Activated T-cell treated with anti-CD3 and anti-CD28 coated beads, Interleukin-2, amount 50 U/mL, for 4 hours (primary cell): ENCODE measurements around the gene SLC17A1. TPM values are rescaled to one million over a fixed set of nuclear protein-coding genes. Genes with fewer than 3 reads are reported as not detected.

ENCODE experiments used
- ATAC-seq, 2 donors: fragments of 200-7000 bp; cut with Tn5 transposase; one replicate each; pipeline ENCODE4 v1.10.0; 2021
- DNase-seq: peaks from one replicate; pipeline ENCODE4 v3.0.0-alpha.2; 2020
- H3K27me3 Mint-ChIP-seq: one replicate; pipeline ENCODE4 v1.8.0; 2021; ENCODE audit warnings: low read depth, mixed read lengths
- H3K36me3 Mint-ChIP-seq: one replicate; pipeline ENCODE4 v1.8.0; 2022; ENCODE audit warnings: mixed read lengths; ENCODE audit not compliant: insufficient read depth
- H3K4me1 Mint-ChIP-seq: one replicate; pipeline ENCODE4 v1.8.0; 2021; ENCODE audit warnings: low read depth, mixed read lengths
- H3K4me3 Mint-ChIP-seq: one replicate; pipeline ENCODE4 v1.8.0; 2021; ENCODE audit warnings: mild to moderate bottlenecking, moderate library complexity, mixed read lengths
- H3K9me3 Mint-ChIP-seq: one replicate; pipeline ENCODE4 v1.8.0; 2021; ENCODE audit warnings: mixed read lengths
- total RNA-seq, 3 donors: library from RNA; stranded (reverse); gene quantifications; one replicate each; pipeline ENCODE4 v1.2.1, GENCODE V29; 2021

SLC17A1 gene
- total RNA-seq, 3 donors from 2014 or later: not detected

DNA sequence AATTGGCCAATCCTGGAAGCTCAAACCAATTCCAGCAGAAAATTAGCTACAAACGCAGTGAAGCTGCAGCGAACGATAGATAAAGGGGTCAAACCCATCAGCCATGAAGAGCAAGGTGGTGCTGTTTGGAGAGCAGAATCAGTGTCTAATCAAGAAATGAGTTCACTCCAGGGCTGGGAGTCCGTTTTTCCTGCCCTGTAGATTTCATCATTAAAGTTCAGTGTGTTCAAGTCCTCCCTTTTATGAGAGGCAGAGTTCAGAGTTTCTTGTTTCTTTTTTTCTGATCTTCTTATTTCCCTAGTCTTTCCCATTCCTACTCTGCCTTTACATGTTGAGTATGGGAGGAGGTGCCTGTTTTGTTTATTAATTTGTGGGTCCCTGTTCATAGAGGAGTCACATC lies 30.4 kb downstream of the SLC17A1 start:
- Mint-ChIP-seq H3K4me3 (no peak overlapping the region), H3K27me3 (peaks cover 13% of the 10 kb centered on the region), H3K4me1 (no peaks in the 10 kb centered on the region), H3K9me3 (no peaks in the 10 kb centered on the region), H3K36me3 (no peaks in the 10 kb centered on the region)
- DNase-seq (no peak), ATAC-seq (no peak)

DNA sequence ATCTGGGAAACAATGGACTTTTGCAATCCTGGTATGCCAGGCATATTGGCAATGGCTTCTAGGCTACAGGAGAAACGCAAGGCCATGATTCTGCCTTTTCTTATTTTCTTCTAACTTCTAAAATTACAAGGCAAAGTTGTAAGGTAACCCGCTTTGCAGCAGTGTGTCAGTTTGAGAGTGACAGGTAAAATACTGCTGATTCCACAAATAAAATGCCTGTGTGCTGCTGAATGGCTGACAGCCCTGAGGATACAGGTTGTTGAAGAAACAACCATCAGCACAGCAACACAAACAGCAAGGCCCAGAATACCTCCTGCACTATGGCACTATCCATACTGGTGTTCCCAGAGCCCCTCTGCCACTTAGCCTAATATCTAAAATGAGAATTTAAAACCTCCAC lies 37.1 kb downstream of the SLC17A1 start:
- DNase-seq (no peak), ATAC-seq (no peak)
- Mint-ChIP-seq H3K4me3 (no peak overlapping the region), H3K27me3 (no peaks in the 10 kb centered on the region), H3K9me3 (no peaks in the 10 kb centered on the region), H3K4me1 (no peaks in the 10 kb centered on the region), H3K36me3 (no peaks in the 10 kb centered on the region)

DNA sequence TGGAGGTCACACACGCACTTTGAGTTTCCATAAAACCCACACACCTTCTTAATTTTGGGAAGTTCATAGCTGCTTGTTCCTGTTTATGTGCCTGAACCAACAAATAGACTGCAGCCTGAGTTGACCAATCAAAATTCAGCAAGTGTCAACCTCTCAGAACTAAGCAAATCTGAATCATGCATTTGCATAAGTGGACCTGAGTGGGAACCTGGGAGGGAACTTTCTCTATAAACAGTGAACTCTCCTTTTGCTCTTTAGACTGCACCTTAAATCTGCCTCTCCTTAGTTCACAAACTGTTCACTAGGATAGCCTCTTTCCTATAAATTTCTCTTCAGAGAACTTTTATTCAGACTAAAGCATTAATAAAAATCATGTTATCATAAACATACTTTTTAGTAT lies 37.9 kb downstream of the SLC17A1 start:
- no peaks in the 10 kb centered on the region for H3K4me1 Mint-ChIP-seq
- no peak for DNase-seq
- no peak overlapping the region for H3K4me3 Mint-ChIP-seq
- H3K9me3 Mint-ChIP-seq: no peaks in the 10 kb centered on the region
- H3K36me3 Mint-ChIP-seq: no peaks in the 10 kb centered on the region
- ATAC-seq: no peak
- H3K27me3 Mint-ChIP-seq: no peaks in the 10 kb centered on the region

DNA sequence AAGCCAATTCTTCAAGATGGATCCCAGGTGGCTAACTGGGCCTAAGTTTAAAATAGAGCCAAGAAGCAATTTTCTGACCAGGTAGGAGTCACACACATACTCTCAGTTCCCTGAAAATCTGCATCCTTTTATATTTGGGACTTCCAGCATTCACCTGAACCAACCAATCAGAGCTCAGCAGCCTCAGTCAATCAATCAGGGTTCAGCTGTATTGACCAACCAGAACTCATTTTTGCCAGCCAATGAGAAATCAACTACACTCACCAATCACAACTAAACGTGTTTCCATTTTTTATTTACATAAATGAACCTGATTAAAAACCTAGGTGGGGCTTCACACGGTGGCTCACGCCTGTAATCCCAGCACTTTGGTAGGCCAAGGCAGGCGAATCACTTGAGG lies 39.8 kb downstream of the SLC17A1 start:
- H3K4me3 Mint-ChIP-seq: no peak overlapping the region
- ATAC-seq: no peak
- H3K27me3 Mint-ChIP-seq: no peaks in the 10 kb centered on the region
- H3K4me1 Mint-ChIP-seq: no peaks in the 10 kb centered on the region
- H3K9me3 Mint-ChIP-seq: no peaks in the 10 kb centered on the region
- no peak for DNase-seq
- H3K36me3 Mint-ChIP-seq: no peaks in the 10 kb centered on the region

DNA sequence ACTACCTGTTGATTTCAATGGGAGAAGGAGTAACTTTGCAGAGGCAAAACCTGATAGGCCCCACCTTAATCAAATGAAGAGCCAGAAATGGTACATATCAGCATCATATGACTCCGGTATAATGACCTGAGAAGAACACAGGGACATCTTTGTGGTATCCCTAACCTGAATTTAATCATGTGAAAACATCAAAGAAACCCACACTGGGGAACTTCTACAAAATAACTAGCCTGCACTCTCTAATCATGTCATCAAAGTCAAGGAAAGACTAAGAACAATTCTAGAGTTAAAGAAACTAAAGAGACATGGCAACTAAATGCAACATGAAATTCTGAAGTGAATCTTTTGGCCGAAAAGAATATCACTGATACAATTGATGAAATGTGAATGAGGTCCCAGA lies 42.4 kb downstream of the SLC17A1 start:
- ATAC-seq: no peak
- Mint-ChIP-seq H3K4me1 (no peaks in the 10 kb centered on the region), H3K4me3 (no peak overlapping the region), H3K36me3 (no peaks in the 10 kb centered on the region), H3K27me3 (peaks cover under 1% of the 10 kb centered on the region), H3K9me3 (no peaks in the 10 kb centered on the region)
- DNase-seq: no peak

DNA sequence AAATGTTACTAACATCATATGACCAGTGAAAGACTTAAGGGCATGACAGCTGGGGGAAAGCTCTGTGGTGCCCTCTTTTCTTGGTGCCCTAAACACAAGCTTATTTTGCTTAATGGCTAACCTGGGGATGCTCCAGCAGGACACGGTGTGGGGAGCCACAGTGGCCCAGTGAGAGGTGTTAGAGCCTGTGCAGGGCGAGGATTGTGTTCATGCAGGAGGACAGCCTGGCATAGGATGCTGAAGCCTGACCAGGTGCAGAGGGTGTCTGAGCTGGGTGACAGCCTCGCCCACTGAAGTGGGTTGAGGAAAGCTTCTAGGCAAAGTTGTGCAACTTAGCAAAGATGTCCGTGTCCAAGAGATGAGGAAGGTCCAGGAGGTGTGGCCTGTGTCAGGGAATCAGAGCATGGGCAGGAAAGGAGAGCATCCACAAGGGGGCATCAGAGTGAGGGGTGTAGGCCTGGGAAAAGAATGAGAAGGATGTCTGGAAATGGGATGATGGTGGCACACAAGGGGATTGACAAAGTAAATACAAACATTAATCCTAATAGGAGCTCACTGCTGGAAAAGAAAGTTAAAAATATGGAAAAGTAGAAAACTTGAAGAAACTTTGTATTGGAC lies 43.4 kb downstream of the SLC17A1 start:
- ATAC-seq (peak; percentile 46 to 50), DNase-seq (peak; percentile 17)
- H3K27me3 Mint-ChIP-seq: peaks cover 5% of the 10 kb centered on the region
- H3K9me3 Mint-ChIP-seq: no peaks in the 10 kb centered on the region
- H3K36me3 Mint-ChIP-seq: no peaks in the 10 kb centered on the region
- no peak overlapping the region for H3K4me3 Mint-ChIP-seq
- H3K4me1 Mint-ChIP-seq: no peaks in the 10 kb centered on the region

DNA sequence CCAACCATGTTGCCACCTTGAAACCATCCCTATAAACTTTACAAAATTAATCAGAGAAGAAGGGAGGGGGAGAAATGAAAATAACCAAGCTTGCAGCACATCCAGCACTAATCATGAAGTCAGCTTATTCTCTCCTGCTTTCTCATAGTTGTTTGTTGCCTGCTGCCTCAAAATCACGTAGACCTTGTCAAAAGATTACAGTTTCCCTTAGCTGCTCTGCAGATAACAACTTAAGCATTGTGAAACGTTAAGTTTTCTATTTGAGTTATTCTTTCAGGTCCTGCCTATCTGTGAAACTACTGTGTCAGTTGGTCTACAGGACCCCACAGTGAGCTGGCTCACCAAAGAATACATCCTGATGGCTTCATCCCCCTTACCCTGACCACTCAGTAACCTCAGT lies 44.4 kb downstream of the SLC17A1 start:
- no peaks in the 10 kb centered on the region for H3K4me1 Mint-ChIP-seq
- peaks cover 5% of the 10 kb centered on the region for H3K27me3 Mint-ChIP-seq
- H3K9me3 Mint-ChIP-seq: no peaks in the 10 kb centered on the region
- ATAC-seq (no peak), DNase-seq (no peak)
- H3K36me3 Mint-ChIP-seq: no peaks in the 10 kb centered on the region
- no peak overlapping the region for H3K4me3 Mint-ChIP-seq

DNA sequence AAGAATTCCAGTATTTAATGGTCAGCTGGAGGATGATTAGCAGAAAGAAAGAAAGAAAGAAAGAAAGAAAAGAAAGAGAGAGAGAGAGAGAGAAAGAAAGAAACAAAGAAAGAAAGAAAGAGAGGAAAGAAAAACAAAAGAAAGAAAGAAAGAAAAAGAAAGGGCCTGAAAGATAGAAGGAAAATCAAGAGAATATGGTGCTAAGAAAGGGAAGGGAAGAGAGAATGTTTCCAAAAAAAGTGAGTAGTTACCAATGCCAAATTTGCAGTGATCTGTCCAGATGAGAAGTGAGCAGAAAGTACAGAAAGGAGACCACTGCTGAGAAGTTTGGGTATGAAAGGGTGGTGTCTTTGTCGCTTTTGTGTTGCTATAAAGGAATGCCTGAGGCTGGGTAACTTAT lies 50.7 kb downstream of the SLC17A1 start:
- Mint-ChIP-seq H3K9me3 (no peaks in the 10 kb centered on the region), H3K4me3 (no peak overlapping the region), H3K36me3 (no peaks in the 10 kb centered on the region), H3K27me3 (peaks cover 8% of the 10 kb centered on the region), H3K4me1 (peaks cover 4% of the 10 kb centered on the region)
- no peak for ATAC-seq
- DNase-seq: no peak

DNA sequence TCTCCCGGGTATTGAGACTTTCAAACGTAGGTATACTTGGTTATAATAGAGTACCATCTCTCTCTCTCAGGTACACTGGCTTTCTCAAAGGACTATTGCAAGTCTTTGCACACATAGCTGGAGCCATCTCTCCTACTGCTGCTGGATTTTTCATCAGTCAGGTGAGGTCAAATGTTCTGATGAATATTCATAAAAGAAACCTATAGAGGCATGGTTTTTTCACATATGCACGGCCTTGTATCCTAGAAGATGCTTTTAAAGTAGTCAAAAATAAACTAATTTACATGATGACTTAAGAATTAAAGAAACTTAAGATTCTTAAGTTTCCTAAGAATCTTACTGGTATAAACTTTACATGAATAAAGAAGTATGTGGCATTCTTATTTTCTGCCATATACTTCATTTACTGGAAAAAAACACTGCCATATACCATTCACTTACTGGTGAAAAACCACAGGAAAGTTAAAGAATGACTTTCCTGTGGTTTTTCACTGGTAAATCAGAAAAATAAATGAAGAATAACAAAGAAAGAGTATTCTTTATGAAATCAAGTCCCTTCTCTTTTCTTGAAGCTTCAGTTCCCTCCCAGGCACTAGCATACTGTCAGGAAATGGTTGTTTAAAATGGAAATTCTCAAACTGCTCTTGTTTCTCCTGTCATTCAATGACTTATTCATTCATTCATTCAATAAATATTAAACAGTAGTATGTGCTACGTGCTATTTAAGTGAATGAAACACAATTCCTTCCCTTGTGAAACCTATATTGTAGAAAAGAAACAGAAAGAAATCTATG lies 53.8 kb downstream of the SLC17A1 start:
- DNase-seq (no peak), ATAC-seq (peak; percentile 37 to 54)
- Mint-ChIP-seq H3K4me3 (no peak overlapping the region), H3K36me3 (no peaks in the 10 kb centered on the region), H3K27me3 (peaks cover 5% of the 10 kb centered on the region), H3K9me3 (no peaks in the 10 kb centered on the region), H3K4me1 (peaks cover 4% of the 10 kb centered on the region)

DNA sequence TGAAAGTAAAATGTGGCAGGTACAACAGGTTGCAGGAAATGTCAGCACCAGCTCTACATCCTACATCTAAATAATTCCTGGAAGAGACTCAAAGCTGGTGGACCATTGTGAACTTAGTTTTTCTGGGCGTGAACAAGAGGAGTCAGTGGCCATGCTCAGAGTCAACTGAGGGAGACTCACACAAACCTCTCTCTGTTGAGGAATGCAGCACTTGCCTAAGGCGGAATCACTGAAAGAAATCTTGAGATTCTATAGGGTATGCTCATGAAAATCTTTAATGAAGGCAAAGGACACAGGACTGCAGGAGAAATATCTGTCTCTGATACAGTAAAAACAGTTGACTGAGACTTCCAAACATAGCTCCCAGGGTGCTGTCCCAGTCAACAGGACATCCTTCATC lies 54.8 kb downstream of the SLC17A1 start:
- Mint-ChIP-seq H3K36me3 (no peaks in the 10 kb centered on the region), H3K9me3 (no peaks in the 10 kb centered on the region), H3K4me1 (peaks cover 4% of the 10 kb centered on the region), H3K4me3 (no peak overlapping the region), H3K27me3 (peaks cover 5% of the 10 kb centered on the region)
- ATAC-seq (no peak), DNase-seq (no peak)

DNA sequence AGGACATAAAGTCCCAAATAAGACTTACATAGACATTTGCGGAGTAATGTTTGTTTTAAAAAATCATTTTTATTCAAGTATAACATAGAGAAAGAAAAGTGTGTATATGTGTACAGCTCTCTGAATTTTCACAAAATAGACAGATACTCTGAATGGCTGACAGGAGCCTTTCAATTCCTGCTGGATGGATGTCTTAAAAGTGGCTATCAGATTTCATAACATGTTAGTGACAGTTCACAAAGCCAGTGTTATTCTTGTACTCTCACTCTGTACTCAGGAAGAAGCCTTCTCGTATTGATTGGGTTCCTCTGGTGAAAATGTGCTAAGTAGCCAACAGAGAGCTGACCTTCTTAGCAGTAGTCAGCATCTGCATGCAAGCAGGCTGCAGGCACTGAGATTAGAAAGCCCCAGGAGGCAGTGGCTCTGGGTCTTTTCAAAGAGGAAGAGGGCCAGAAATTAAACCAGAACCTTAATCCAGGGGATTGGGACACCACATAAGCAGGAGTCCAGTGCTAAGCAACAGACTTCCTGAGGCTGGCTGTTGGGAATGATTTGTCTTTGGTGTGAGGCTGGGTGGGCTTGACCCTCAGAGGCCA lies 57.6 kb downstream of the SLC17A1 start:
- Mint-ChIP-seq H3K9me3 (no peaks in the 10 kb centered on the region), H3K36me3 (no peaks in the 10 kb centered on the region), H3K4me3 (no peak overlapping the region), H3K4me1 (peaks cover 4% of the 10 kb centered on the region), H3K27me3 (peaks cover 7% of the 10 kb centered on the region)
- ATAC-seq: no peak
- no peak for DNase-seq

DNA sequence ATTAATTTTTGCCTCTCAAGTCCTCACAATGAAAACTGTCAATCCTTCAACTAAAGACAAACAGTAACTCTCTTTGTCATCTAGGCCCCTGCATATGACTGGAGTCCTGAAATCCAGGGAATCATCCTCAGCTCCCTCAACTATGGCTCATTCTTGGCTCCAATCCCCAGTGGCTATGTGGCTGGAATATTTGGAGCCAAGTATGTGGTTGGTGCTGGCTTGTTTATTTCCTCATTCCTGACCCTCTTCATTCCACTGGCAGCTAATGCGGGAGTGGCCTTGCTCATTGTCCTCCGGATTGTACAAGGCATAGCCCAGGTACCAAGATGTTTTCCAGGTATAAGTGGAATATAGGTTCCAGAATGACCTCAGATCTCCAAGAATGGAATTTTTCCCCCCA lies 61.9 kb downstream of the SLC17A1 start:
- H3K9me3 Mint-ChIP-seq: no peaks in the 10 kb centered on the region
- peaks cover 16% of the 10 kb centered on the region for H3K27me3 Mint-ChIP-seq
- ATAC-seq (no peak), DNase-seq (no peak)
- no peaks in the 10 kb centered on the region for H3K4me1 Mint-ChIP-seq
- peaks cover 2% of the 10 kb centered on the region for H3K36me3 Mint-ChIP-seq
- H3K4me3 Mint-ChIP-seq: no peak overlapping the region

DNA sequence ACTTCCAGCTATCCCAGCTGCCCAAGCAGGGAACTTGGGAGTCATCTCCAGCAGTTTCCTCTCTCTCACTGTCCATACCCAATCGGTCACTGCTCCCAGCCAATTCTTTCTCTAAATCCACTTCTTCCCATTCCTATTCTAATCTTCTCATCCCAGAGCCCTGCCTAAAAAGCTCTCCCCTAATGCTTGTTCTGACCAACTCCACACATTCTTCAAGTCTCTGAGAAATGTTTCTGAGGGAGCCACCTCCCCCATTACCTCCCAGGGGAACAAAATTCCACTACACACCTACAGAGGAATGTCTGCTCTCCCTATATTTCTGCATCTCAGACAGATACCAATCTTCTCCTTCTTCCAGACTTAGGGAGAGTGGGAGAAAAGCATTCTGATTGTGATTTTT lies 63.3 kb downstream of the SLC17A1 start:
- peaks cover 14% of the 10 kb centered on the region for H3K27me3 Mint-ChIP-seq
- H3K9me3 Mint-ChIP-seq: no peaks in the 10 kb centered on the region
- no peak for DNase-seq
- no peak for ATAC-seq
- no peaks in the 10 kb centered on the region for H3K4me1 Mint-ChIP-seq
- peaks cover 2% of the 10 kb centered on the region for H3K36me3 Mint-ChIP-seq
- H3K4me3 Mint-ChIP-seq: no peak overlapping the region

DNA sequence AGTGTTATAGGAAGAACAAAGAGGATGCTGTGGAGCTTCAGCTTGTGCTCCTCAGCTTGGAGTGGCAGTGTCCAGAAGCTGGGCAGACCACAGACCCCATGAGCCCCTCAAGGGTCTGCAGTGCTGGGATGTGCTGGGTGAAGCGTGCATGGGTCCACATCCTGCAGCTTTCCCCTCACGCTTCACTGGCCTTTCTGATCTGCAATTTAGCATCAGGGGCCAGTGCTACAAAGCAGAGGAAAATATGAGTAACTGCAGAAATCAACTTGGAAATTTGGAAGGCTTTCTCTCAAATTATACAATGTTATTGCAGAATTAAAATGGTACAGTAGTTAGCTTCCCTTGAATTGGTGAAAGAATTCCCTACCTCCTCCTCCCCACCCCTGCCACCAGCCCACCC lies 67.2 kb downstream of the SLC17A1 start:
- Mint-ChIP-seq H3K9me3 (no peaks in the 10 kb centered on the region), H3K4me3 (no peak overlapping the region), H3K36me3 (peaks cover 2% of the 10 kb centered on the region), H3K4me1 (no peaks in the 10 kb centered on the region), H3K27me3 (peaks cover 12% of the 10 kb centered on the region)
- ATAC-seq (no peak), DNase-seq (no peak)
